Liver (tissue), 9 donors: ENCODE data around the gene PAQR3. TPM values are rescaled to one million over a fixed set of nuclear protein-coding genes. Genes with fewer than 3 reads are reported as not detected.
A peak's percentile ranks its signal among the peaks of the same experiment; 100 is the strongest.

Source experiments
- DNase-seq: peaks from one replicate; pipeline ENCODE4 v3.0.0-alpha.2; 2017; ENCODE audit warnings: low spot score
- H3K27ac ChIP-seq, 2 donors: one replicate each; pipeline ENCODE4 v1.7.0; 2013; ENCODE audit warnings: inconsistent platforms in 2 of 2, low read length in 2 of 2, control low read depth in 1 of 2, low read depth in 1 of 2, mild to moderate bottlenecking in 1 of 2
- H3K27me3 ChIP-seq, 4 donors: one replicate each; pipeline versions ENCODE4 v1.6.1 to v1.7.0; 2013; ENCODE audit warnings: low read length in 3 of 4, inconsistent platforms in 1 of 4, mild to moderate bottlenecking in 1 of 4, moderate library complexity in 1 of 4; ENCODE audit not compliant: control insufficient read depth in 4 of 4, insufficient read depth in 4 of 4
- H3K36me3 ChIP-seq, 4 donors: one replicate each; pipeline versions ENCODE4 v1.6.1 to v1.7.0; 2013; ENCODE audit warnings: low read length in 3 of 4, mild to moderate bottlenecking in 3 of 4, low read depth in 1 of 4, moderate library complexity in 1 of 4; ENCODE audit not compliant: control insufficient read depth in 4 of 4, insufficient read depth in 3 of 4
- H3K4me1 ChIP-seq, 4 donors: one replicate each; pipeline versions ENCODE4 v1.6.1 to v1.7.0; 2013; ENCODE audit warnings: low read length in 3 of 4, mild to moderate bottlenecking in 3 of 4, moderate library complexity in 1 of 4; ENCODE audit not compliant: control insufficient read depth in 4 of 4, insufficient read depth in 4 of 4
- H3K4me3 ChIP-seq, 3 donors: one replicate each; pipeline versions ENCODE4 v1.6.1 to v1.7.0; 2013; ENCODE audit warnings: low read length in 3 of 3, control low read depth in 1 of 3, low read depth in 1 of 3, mild to moderate bottlenecking in 1 of 3
- H3K9ac ChIP-seq, 2 donors: one replicate each; pipeline ENCODE4 v1.7.0; 2013; ENCODE audit warnings: low read length in 2 of 2, mild to moderate bottlenecking in 2 of 2, moderate library complexity in 2 of 2, control low read depth in 1 of 2, low read depth in 1 of 2
- H3K9me3 ChIP-seq, 4 donors: one replicate each; pipeline versions ENCODE4 v1.6.1 to v1.7.0; 2013; ENCODE audit warnings: low read length in 3 of 4; ENCODE audit not compliant: control insufficient read depth in 4 of 4
- ATF3 ChIP-seq: IDR thresholded peaks from 2 replicates; pipeline ENCODE4 v1.6.1; 2016; ENCODE audit warnings: antibody characterized with exemption
- CTCF ChIP-seq: fragments of 150-350 bp; IDR thresholded peaks from 2 replicates; pipeline ENCODE4 v1.5.1; 2017; ENCODE audit warnings: improper control_type of control experiment, low read depth, low read length; ENCODE audit not compliant: missing input control
- EGR1 ChIP-seq, 2 donors: IDR thresholded peaks; 2 replicates each; pipeline ENCODE4 v1.6.1; 2016 to 2018; ENCODE audit warnings: antibody characterized with exemption in 2 of 2, low read depth in 2 of 2
- FOXA1 ChIP-seq: IDR thresholded peaks from 2 replicates; pipeline ENCODE4 v1.6.1; 2016; ENCODE audit warnings: antibody characterized with exemption
- FOXA2 ChIP-seq: IDR thresholded peaks from 2 replicates; pipeline ENCODE4 v1.6.1; 2016; ENCODE audit warnings: antibody characterized with exemption
- HNF4A ChIP-seq, 2 donors: conservative IDR thresholded peaks; 2 replicates each; pipeline ENCODE4 v1.6.1; 2016; ENCODE audit warnings: antibody characterized with exemption in 2 of 2, mild to moderate bottlenecking in 2 of 2
- HNF4G ChIP-seq: IDR thresholded peaks from 2 replicates; pipeline ENCODE4 v1.6.1; 2016; ENCODE audit warnings: antibody characterized with exemption
- NR2F2 ChIP-seq: IDR thresholded peaks from 2 replicates; pipeline ENCODE4 v1.6.1; 2016; ENCODE audit warnings: antibody characterized with exemption
- RXRA ChIP-seq, 2 donors: IDR thresholded peaks; 2 replicates each; pipeline ENCODE4 v1.6.1; 2017 to 2018; ENCODE audit warnings: antibody characterized with exemption in 2 of 2, mild to moderate bottlenecking in 1 of 2
- SP1 ChIP-seq: IDR thresholded peaks from 2 replicates; pipeline ENCODE4 v1.6.1; 2018; ENCODE audit warnings: antibody characterized with exemption, mild to moderate bottlenecking
- TAF1 ChIP-seq: conservative IDR thresholded peaks from 2 replicates; pipeline ENCODE4 v1.6.1; 2016; ENCODE audit warnings: antibody characterized with exemption, mild to moderate bottlenecking
- YY1 ChIP-seq: IDR thresholded peaks from 2 replicates; pipeline ENCODE4 v1.6.1; 2016; ENCODE audit warnings: antibody characterized with exemption, mild to moderate bottlenecking
- WGBS: extraction: QIAGEN DNeasy Blood & Tissue Kit; methylation state at CpG from one replicate; pipeline ENCODE4 v1.1.7; 2013; 5-methylcytosine and 5-hydroxymethylcytosine counted together
- polyA plus RNA-seq, 2 donors: library from polyadenylated mRNA; stranded (reverse) in 1 of 2; unstranded in 1 of 2; fragments of 200-250 nt in 1 of 2; fragments of >200 nt in 1 of 2; fragmentation: Nextera tagmentation in 1 of 2; extraction: Ambion mirVana in 1 of 2; gene quantifications; one replicate each; pipeline versions ENCODE4 v1.2.1 to v1.2.3, GENCODE V29; 2013 to 2015
- total RNA-seq, 2 donors: library from RNA; depleted of rRNA; stranded (reverse); fragments of >200 nt; gene quantifications; one replicate each; pipeline ENCODE4 v1.2.3, GENCODE V29; 2014
- TF ChIP-seq, protein P1 (sequence below): IDR thresholded peaks from 2 replicates; pipeline ENCODE4 v1.6.1; 2016; ENCODE audit warnings: antibody characterized with exemption
- TF ChIP-seq, protein P2 (sequence below): IDR thresholded peaks from 2 replicates; pipeline ENCODE4 v1.6.1; 2016; ENCODE audit warnings: antibody characterized with exemption
- donor health status: healthy.
- donor health status: healthy.
- donor health status: healthy.
- donor health status: healthy.
- donor health status: healthy.

Gene PAQR3
- total and polyA plus RNA-seq, 4 donors: 2.8 to 8.3 (median 5.6) TPM

DNA sequence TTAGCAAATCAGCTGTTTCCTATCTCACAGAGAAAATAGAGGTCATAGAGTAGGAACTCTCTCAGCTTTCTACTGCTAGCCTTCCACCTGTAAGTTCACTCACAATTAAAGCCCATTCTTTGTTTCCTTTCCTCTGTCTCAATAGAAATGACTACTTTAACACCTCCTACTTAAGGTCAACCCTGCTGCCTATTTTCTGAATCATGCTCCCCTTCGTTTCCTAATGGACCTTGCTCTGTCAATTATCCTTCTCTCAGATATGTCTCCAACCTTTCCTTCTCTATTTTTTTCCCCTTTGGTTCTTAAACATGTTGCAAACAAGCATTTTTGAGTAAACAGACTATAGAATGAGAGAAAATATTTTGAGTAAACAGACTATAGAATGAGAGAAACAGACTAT, 5.1 kb upstream of the PAQR3 start:
- peaks cover 0 to 4% (median 1%) of the 10 kb centered on the region in 4 donors for H3K4me1 ChIP-seq
- H3K36me3 ChIP-seq: no peaks in the 10 kb centered on the region
- H3K27me3 ChIP-seq: peaks cover 0 to 4% (median 0%) of the 10 kb centered on the region in 4 donors
- no peak for DNase-seq
- H3K9me3 ChIP-seq: peaks cover 0 to 2% (median 0%) of the 10 kb centered on the region in 4 donors
- TF ChIP-seq HNF4A (conservative IDR thresholded peaks at IDR 0.05) (no peak), HNF4G (no peak)
- H3K27ac ChIP-seq: no peak overlapping the region
- H3K4me3 ChIP-seq: no peak overlapping the region
- H3K9ac ChIP-seq: no peak overlapping the region
- 32% methylated on average over 1 of the region's 1 CpG for WGBS

DNA sequence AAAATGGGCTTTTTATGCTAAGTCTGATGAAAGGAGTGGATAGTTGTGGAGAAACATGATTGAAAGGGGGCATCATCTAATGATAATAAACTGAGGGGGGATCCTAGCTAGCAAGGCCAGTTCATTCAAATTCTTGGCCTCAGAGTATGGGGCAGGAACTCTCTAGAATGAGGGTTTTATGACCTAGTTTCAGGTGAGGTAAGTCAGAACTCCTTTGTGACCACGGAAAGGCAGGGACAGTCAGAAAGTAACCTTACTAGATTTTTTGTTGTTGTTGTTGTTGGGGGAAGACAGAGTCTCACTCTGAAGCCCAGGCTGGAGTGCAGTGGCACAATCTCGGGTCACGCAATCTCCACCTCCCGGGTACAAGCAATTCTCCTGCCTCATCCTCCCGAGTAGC, 1.5 kb upstream of the PAQR3 start:
- Histone ChIP-seq H3K27me3 (peaks cover 0 to 4% (median 0%) of the 10 kb centered on the region in 4 donors), H3K36me3 (no peaks in the 10 kb centered on the region), H3K4me1 (peaks cover 0 to 10% (median 5%) of the 10 kb centered on the region in 4 donors), H3K9me3 (no peaks in the 10 kb centered on the region), H3K9ac (no peak overlapping the region), H3K27ac (no peak overlapping the region), H3K4me3 (no peak overlapping the region)
- no peak for DNase-seq
- 96% methylated on average over 5 of the region's 5 CpGs for WGBS
- TF ChIP-seq FOXA1 (no peak), FOXA2 (no peak), CTCF (no peak), EGR1 (IDR thresholded peaks at IDR 0.05; ENCODE audit: low read depth in 2 of 2) (no peak), YY1 (no peak), HNF4A (conservative IDR thresholded peaks at IDR 0.05) (no peak)
- TF ChIP-seq, protein P1, sequence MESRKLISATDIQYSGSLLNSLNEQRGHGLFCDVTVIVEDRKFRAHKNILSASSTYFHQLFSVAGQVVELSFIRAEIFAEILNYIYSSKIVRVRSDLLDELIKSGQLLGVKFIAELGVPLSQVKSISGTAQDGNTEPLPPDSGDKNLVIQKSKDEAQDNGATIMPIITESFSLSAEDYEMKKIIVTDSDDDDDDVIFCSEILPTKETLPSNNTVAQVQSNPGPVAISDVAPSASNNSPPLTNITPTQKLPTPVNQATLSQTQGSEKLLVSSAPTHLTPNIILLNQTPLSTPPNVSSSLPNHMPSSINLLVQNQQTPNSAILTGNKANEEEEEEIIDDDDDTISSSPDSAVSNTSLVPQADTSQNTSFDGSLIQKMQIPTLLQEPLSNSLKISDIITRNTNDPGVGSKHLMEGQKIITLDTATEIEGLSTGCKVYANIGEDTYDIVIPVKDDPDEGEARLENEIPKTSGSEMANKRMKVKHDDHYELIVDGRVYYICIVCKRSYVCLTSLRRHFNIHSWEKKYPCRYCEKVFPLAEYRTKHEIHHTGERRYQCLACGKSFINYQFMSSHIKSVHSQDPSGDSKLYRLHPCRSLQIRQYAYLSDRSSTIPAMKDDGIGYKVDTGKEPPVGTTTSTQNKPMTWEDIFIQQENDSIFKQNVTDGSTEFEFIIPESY: no peak

GRCh38 chr4:78939667-78940008, 400 bp upstream of the PAQR3 start:
- TF ChIP-seq RXRA (IDR thresholded peaks at IDR 0.05) (no peak), CTCF (no peak), SP1 (no peak), FOXA2 (no peak), TAF1 (no peak), ATF3 (no peak), NR2F2 (no peak), HNF4A (conservative IDR thresholded peaks at IDR 0.05) (no peak)
- TF ChIP-seq, protein P1: no peak
- TF ChIP-seq, protein P2, sequence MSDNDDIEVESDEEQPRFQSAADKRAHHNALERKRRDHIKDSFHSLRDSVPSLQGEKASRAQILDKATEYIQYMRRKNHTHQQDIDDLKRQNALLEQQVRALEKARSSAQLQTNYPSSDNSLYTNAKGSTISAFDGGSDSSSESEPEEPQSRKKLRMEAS: no peak
- peaks cover 0 to 17% (median 8%) of the 10 kb centered on the region in 4 donors for H3K4me1 ChIP-seq
- DNase-seq: no peak
- H3K4me3 ChIP-seq: peak overlapping the region; percentile 59 to 88 (median 87)
- H3K27me3 ChIP-seq: no peaks in the 10 kb centered on the region
- no peak overlapping the region for H3K27ac ChIP-seq
- H3K9me3 ChIP-seq: no peaks in the 10 kb centered on the region
- H3K9ac ChIP-seq: peak overlapping the region; percentile 63 to 76
- WGBS: 7% methylated on average over 9 of the region's 9 CpGs
- H3K36me3 ChIP-seq: no peaks in the 10 kb centered on the region
